NCI-H1092 treated with DMSO at 0.1 percent for 48 hours (cell line): ENCODE measurements around the gene SEMA6B.

Source experiments
- DNase-seq: peaks from one replicate; lab custom pipeline; 2025; lab: John Stamatoyannopoulos, UW

Gene SEMA6B

DNA sequence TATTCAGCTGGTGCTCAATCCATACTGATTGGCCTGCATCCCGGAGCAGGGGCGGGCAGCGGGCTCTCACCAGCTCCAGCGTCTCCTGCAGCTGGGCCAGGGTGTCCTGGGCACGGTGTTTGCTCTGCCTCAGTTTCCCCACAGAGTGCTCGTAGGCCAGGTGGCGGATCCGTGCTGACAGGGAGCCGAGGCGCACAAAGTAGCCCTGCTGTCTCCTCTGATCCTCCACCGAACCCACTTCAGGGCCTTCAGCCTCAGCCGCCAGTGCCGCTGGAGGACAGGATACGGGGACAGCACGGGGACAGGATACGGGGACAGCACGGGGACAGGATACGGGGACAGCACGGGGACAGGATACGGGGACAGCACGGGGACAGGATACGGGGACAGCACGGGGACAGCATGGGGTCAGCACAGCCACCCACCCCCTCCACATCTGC, 33.9 kb downstream of the SEMA6B start:
- DNase-seq: no peak

- peak; percentile 10 for DNase-seq
Measured at GRCh38 chr19:4524808-4525562, 34.5 kb downstream of the SEMA6B start.

DNA sequence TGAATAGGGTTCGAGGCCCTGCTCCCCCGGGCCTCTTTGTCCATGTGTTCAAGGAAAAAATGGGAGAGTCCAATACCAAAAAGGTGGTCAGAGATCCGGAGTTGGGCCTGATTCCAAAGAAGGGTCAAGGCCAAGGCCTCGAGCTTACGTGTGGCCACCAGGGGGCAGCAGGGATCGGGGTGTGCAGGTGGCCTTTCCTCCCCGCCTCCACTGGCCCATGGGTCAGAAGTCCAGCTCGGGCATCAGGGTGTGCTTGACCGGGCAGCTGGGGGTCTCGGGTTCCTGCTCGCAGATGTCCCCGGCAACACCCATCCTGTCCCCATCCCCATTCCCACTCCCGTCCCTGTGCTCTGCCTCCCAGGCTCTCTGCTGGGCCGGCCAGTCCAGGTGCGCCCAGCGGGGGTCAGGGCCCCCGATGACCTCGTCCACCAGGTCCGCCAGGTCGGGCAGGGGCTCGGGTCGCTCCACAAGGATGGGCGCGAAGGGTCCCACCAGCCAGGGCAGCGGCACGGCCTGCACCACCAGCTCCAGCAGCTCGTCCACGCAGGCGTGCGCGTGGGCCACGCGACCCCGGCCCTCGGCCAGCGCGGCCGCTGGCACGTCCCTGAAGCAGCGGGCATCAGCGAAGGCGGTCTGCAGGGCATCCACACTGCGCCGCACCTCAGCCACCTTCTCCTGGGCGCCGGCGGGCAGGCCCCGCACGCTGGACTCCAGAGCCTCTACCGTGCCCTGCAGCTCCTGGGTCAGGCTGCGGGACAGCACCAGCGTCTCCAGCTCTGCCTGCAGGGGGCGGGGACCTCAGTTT, 36.0 kb downstream of the SEMA6B start:
- DNase-seq: no peak

GRCh38 chr19:4522291-4523002, 37.0 kb downstream of the SEMA6B start:
- DNase-seq: no peak

GRCh38 chr19:4521888-4522242, 37.6 kb downstream of the SEMA6B start:
- DNase-seq: no peak

DNA sequence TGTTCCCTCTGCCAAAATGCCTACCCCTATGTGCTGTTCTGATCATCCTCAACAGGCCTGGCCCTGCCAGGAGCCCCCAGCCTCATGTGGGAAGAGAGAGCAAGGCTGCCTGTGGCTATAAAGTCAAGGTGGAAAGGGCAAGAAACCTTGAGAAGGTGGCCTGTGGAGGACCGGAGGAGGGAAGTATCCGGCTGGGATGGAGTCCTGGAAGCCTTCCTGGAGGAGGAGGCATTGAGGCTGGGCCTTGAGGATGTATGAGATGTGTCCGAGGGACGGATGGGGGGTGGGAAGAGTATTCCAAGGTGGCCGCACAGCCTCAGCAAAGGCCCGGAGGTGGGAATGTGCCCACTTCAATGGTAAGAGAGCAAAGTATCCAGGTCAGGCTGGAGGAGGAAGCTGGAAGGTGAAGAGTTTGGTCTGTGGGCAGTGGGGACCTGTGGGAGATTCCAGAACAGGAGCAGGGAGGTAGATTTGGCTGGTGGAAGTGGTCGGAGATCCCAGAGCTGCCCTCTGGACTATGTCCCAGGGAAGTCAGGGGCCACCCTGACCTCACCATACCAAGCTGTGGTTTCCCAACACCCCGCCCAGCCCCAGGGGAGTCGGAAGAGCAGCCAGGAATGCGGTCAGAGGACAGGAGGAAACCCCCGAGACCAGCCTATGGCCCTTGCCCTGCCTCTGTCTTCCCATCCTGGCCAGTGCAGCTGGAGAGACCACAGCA, 38.2 kb downstream of the SEMA6B start:
- no peak for DNase-seq

DNA sequence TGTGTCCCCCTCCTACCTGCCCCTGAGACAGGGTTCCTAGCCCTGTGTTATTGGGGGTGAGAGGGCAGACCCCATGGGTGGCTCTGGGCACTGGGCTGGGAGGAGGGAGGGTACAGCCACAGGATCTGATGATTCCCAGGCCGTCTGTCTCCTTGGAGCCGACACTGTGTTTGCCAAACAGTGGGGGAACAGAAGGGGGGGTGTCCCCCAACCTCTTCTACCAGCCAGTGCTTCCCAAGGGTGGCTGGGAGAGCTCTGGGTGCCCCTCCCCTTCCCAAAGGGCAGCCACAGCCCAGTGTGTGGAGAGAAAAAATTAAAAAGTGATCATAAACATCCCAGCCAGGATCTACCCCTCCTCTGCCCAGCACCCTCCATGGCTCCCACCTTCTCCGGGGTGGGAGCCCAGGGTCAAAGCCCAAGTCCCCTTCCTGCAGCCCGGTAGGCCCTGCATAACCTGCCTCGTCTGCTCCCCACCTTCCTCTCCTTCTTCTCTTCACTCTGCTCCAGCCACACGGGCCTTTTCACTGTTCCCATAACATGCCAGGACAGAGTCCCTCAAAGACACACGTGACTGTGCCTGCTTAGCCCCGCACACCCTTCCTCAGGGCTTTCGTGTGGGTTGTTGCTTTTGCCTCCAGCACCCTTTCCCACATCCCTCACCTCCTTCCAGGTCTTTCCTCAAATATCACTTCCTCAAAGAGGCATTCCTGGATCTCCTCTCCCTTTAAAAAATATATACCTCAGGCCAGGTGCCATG, 39.8 kb downstream of the SEMA6B start:
- no peak for DNase-seq

GRCh38 chr19:4519172-4519496, 40.4 kb downstream of the SEMA6B start:
- DNase-seq: no peak

DNA sequence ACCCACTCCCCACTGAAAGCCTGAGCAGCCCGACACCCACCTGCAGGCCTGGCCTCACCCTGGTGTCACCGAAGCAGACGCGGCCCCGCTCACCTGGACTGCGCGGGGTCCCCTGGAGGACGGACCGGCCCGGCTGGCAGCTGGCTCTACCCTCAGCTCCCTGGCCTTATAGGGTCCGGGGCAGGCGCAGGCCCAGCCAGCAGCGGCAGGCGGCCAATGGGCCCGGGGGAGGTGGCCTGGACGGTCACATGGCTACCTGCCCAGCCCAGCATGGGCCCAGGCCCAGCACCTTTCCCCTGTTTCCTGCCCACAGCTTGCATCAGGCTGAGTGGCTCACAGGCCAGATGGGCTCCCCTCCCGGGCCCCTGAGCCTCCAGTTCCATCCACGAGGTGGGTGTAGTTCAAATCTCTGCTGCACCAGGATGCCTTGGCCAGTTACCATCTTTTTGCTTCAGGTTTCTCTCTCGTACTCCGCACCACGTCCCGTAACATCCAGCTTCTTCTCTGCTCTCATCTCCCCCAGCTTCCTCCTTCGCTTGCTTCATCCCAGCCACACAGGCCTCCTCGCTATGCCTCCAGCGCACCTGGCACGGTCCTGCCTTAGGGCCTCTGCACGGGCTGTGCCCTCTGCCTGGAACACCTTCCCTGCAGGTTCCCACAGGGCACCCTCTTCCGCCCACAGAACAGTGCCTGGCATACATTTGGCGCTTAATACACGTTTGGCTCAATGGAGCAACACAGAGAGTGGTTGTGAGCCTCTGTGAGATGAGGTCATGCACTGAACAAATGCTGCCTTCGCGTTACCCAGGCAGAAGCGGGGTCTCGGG, 40.9 kb downstream of the SEMA6B start, which contains the start of gene PLIN4:
TSS of gene PLIN4 (minus strand) at position 142 of the 827 bp plus-strand sequence. CDS start 214 bp downstream, outside the sequence.
- no peak for DNase-seq

- no peak for DNase-seq
Measured at GRCh38 chr19:4517451-4518057, 41.9 kb downstream of the SEMA6B start.

GRCh38 chr19:4516939-4517300, 42.6 kb downstream of the SEMA6B start:
- DNase-seq: no peak

GRCh38 chr19:4516199-4516938, 43.1 kb downstream of the SEMA6B start:
- DNase-seq: no peak

- no peak for DNase-seq
Measured at GRCh38 chr19:4515732-4516131, 43.8 kb downstream of the SEMA6B start.

GRCh38 chr19:4513248-4513647, 46.2 kb downstream of the SEMA6B start:
- DNase-seq: no peak

DNA sequence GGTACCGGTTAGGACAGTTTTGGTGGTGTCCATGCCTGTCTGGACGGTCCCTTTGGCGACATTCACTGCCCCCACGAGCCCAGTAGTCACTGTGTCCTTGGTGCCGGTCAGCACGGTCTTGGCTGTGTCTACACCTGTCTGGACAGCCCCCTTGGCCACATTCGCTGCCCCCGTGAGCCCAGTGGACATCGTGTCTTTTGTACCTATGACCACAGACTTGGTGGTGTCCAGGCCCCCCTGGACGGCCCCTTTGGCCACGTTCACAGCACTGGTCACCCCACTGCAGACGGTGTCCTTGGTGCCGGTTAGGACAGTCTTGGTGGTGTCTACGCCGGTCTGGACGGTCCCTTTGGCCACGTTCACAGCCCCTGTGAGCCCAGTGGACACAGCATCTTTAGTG, 47.4 kb downstream of the SEMA6B start:
- DNase-seq: no peak

GRCh38 chr19:4511300-4512054, 48.0 kb downstream of the SEMA6B start:
- DNase-seq: no peak

- DNase-seq: no peak
Measured at GRCh38 chr19:4510435-4511255, 48.8 kb downstream of the SEMA6B start.

GRCh38 chr19:4508698-4509097, 50.8 kb downstream of the SEMA6B start:
- DNase-seq: peak; percentile 52
